Esophagus muscularis mucosa (tissue), 4 donors: ENCODE results near the gene KLF16. TPM values are rescaled to one million over a fixed set of nuclear protein-coding genes. Genes with fewer than 3 reads are reported as not detected.
"Not testable (repeated sequence)": the region's sequence is repeated elsewhere in the genome, so short reads cannot be mapped to it uniquely, and the experiment has no call there.

Experiments used
- DNase-seq: peaks from one replicate; pipeline ENCODE4 v3.0.0-alpha.2; 2017; ENCODE audit errors: extremely low spot score
- H3K27ac ChIP-seq, 4 donors: fragments of 200-600 bp; sonication (generic); replicated peaks in 1 of 4; 1 replicate in 3 of 4; 2 replicates in 1 of 4; pipeline ENCODE4 v1.5.1; 2016 to 2019; ENCODE audit warnings: mild to moderate bottlenecking in 1 of 4
- H3K27me3 ChIP-seq, 4 donors: fragments of 200-600 bp; sonication (generic); one replicate each; pipeline versions ENCODE4 v1.5.1 to v1.6.0; 2016 to 2019
- H3K36me3 ChIP-seq, 4 donors: fragments of 200-600 bp; sonication (generic); one replicate each; pipeline ENCODE4 v1.5.1; 2016 to 2019
- H3K4me1 ChIP-seq, 4 donors: fragments of 200-600 bp; sonication (generic); one replicate each; pipeline ENCODE4 v1.5.1; 2016 to 2019
- H3K4me3 ChIP-seq, 4 donors: fragments of 200-600 bp; sonication (generic); 1 replicate in 2 of 4; 2 replicates in 2 of 4; pipeline ENCODE4 v1.5.1; 2016 to 2019; ENCODE audit warnings: mild to moderate bottlenecking in 4 of 4, moderate library complexity in 1 of 4
- H3K9me3 ChIP-seq, 4 donors: fragments of 200-600 bp; sonication (generic); 1 replicate in 3 of 4; 2 replicates in 1 of 4; pipeline ENCODE4 v1.5.1; 2016 to 2019
- EP300 ChIP-seq: sonication (generic); formaldehyde crosslinking; IDR thresholded peaks from one replicate; pipeline ENCODE4 v1.6.1; 2017; ENCODE audit warnings: antibody characterized with exemption
- POLR2A ChIP-seq: fragments of 450-650 bp; IDR thresholded peaks from one replicate; pipeline ENCODE4 v1.6.1; 2017; ENCODE audit warnings: antibody characterized with exemption, moderate library complexity, mild to moderate bottlenecking, low read depth
- POLR2AphosphoS5 ChIP-seq, 2 donors: sonication (generic); formaldehyde crosslinking; IDR thresholded peaks; one replicate each; pipeline ENCODE4 v1.6.1; 2017; ENCODE audit warnings: antibody characterized with exemption in 2 of 2
- WGBS: methylation state at CpG from one replicate; pipeline ENCODE4 v1.1.5; 2018; 5-methylcytosine and 5-hydroxymethylcytosine counted together
- intact Hi-C: fragments of 100-400 bp; cut with DNase I; formaldehyde crosslinking; loops from one replicate; pipeline ENCODE4 v1.15.1; 2023
- total RNA-seq, 4 donors: library from RNA; depleted of rRNA; stranded (reverse); fragments of >200 nt; gene quantifications; one replicate each; pipeline versions ENCODE4 v1.1.0 to v1.2.1, GENCODE V29; 2016
- TF ChIP-seq, protein P1 (sequence below), 3 experiments: fragments of 200-600 bp in 2 of 3; fragments of 450-650 bp in 1 of 3; sonication (generic) in 2 of 3; IDR thresholded peaks; one replicate each; pipeline ENCODE4 v1.5.1; 2017 to 2019; ENCODE audit warnings: antibody characterized with exemption in 3 of 3, mild to moderate bottlenecking in 2 of 3, moderate library complexity in 1 of 3

KLF16 gene
- total RNA-seq, 4 donors from 2014 or later: 2.5 to 10.8 (median 8.5) TPM

DNA sequence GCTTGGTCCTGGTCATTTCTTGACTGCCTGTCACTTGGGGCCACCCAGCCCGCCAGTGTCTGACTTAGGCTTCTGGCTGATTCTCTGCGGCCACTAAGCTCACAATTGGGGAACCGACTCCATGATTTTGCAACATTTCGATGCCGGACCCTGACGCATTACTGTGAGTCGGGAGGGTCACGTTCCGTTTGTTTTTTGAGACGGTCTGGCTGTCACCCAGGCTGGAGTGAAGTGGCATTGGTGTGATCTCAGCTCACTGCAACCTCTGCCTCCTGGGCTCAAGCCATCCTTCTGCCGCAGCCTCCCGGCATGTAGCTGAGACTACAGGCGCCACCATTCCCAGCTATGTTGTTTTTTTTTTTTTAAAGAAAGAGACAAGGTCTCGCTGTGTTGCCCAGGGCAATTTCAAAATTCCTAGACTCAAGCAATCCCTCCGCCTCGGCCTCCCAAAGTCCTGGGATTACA, 38.6 kb upstream of the KLF16 start:
- no peak for DNase-seq
- TF ChIP-seq, protein P1, sequence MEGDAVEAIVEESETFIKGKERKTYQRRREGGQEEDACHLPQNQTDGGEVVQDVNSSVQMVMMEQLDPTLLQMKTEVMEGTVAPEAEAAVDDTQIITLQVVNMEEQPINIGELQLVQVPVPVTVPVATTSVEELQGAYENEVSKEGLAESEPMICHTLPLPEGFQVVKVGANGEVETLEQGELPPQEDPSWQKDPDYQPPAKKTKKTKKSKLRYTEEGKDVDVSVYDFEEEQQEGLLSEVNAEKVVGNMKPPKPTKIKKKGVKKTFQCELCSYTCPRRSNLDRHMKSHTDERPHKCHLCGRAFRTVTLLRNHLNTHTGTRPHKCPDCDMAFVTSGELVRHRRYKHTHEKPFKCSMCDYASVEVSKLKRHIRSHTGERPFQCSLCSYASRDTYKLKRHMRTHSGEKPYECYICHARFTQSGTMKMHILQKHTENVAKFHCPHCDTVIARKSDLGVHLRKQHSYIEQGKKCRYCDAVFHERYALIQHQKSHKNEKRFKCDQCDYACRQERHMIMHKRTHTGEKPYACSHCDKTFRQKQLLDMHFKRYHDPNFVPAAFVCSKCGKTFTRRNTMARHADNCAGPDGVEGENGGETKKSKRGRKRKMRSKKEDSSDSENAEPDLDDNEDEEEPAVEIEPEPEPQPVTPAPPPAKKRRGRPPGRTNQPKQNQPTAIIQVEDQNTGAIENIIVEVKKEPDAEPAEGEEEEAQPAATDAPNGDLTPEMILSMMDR (IDR thresholded peaks at IDR 0.05): no peak
- peak in 1 of 2 donors; percentile 12 for TF ChIP-seq POLR2AphosphoS5 (IDR thresholded peaks at IDR 0.05)
- no peaks in the 10 kb centered on the region for H3K27me3 ChIP-seq
- intact Hi-C loops: no loop called here
- H3K4me3 ChIP-seq: no peak overlapping the region
- no peaks in the 10 kb centered on the region for H3K36me3 ChIP-seq
- H3K4me1 ChIP-seq: peaks cover 13 to 43% (median 29%) of the 10 kb centered on the region in 4 donors
- no peaks in the 10 kb centered on the region for H3K9me3 ChIP-seq
- 69% methylated on average over 16 of the region's 16 CpGs for WGBS
- peak overlapping the region in 3 of 4 donors; percentile 31 to 48 (median 47) for H3K27ac ChIP-seq

DNA sequence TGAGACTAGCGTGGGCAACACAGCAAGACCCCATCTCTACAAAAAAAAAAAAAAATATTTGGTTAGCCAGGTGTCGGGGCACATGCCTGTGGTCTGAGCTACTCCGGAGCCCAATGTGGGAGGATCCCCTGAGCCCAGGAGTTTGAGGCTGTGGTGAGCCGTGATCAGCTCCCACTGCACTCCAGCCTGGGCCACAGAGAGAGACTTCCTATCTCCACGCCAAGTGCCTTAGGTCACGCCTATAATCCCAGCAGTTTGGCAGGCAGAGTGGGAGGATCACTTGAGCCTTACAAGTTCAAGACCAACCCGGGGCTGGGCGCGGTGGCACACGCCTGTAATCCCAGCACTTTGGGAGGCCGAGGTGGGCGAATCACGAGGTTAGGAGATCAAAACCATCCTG, 33.1 kb upstream of the KLF16 start:
- TF ChIP-seq POLR2A (no peak), EP300 (no peak), POLR2AphosphoS5 (IDR thresholded peaks at IDR 0.05) (no peak)
- TF ChIP-seq, protein P1 (IDR thresholded peaks at IDR 0.05): no peak
- intact Hi-C loops: no loop called here
- WGBS: 90% methylated on average over 13 of the region's 13 CpGs
- Histone ChIP-seq H3K4me1 (peaks cover 9 to 31% (median 14%) of the 10 kb centered on the region in 4 donors), H3K9me3 (no peaks in the 10 kb centered on the region), H3K27ac (no peak overlapping the region), H3K36me3 (no peaks in the 10 kb centered on the region), H3K4me3 (no peak overlapping the region), H3K27me3 (no peaks in the 10 kb centered on the region)
- DNase-seq: no peak

DNA sequence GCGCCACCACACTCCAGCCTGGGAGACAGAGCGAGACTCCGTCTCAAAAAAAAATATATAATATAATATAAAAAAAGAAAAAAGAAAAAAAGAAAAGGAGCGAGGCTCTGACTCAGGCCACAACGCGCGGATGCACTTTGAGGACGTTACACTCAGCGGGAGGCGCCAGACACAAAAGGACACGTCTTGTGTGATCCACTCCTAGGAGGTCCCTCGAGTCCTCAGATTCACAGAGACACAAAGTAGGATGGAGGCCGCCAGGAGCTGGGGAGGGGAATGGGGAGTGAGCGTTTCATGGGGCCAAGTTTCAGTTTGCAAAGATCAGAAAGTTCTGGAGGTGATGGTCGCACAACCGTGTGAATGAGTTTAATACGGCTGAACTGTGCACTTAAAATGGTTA, 30.4 kb upstream of the KLF16 start:
- DNase-seq: no peak
- 84% methylated on average over 17 of the region's 17 CpGs for WGBS
- Histone ChIP-seq H3K27ac (no peak overlapping the region), H3K9me3 (no peaks in the 10 kb centered on the region), H3K27me3 (no peaks in the 10 kb centered on the region), H3K4me1 (peaks cover 9 to 31% (median 14%) of the 10 kb centered on the region in 4 donors), H3K4me3 (no peak overlapping the region), H3K36me3 (no peaks in the 10 kb centered on the region)
- TF ChIP-seq POLR2A (no peak), EP300 (no peak), POLR2AphosphoS5 (IDR thresholded peaks at IDR 0.05) (no peak)
- TF ChIP-seq, protein P1 (IDR thresholded peaks at IDR 0.05): no peak
- intact Hi-C loops: no loop called here

DNA sequence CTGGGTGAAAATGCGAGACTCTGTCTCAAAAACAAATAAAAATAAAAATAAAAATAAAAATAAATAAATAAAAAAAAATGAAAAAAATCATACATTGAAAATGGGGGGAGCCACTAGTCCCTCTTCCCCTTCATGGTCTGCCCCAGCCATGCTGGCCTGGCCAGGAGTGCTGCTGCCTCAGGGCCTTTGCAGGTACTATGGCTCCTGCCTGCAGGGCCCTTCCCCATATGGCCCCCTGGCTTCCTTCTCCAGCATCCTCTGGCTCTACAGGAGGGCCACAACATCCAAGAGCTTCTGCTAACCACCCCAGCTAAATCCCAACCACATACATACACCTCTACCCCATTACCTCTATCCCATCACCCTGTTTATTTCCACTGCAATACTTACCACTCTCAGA, 26.5 kb upstream of the KLF16 start:
- H3K27ac ChIP-seq: no peak overlapping the region
- H3K4me3 ChIP-seq: no peak overlapping the region
- WGBS: 96% methylated on average over 1 of the region's 1 CpG
- intact Hi-C loops: no loop called here
- H3K9me3 ChIP-seq: no peaks in the 10 kb centered on the region
- no peak for DNase-seq
- H3K4me1 ChIP-seq: peaks cover 0 to 6% (median 3%) of the 10 kb centered on the region in 4 donors
- H3K27me3 ChIP-seq: no peaks in the 10 kb centered on the region
- H3K36me3 ChIP-seq: no peaks in the 10 kb centered on the region
- TF ChIP-seq EP300 (no peak), POLR2AphosphoS5 (IDR thresholded peaks at IDR 0.05) (no peak), POLR2A (no peak)
- TF ChIP-seq, protein P1 (IDR thresholded peaks at IDR 0.05): no peak

DNA sequence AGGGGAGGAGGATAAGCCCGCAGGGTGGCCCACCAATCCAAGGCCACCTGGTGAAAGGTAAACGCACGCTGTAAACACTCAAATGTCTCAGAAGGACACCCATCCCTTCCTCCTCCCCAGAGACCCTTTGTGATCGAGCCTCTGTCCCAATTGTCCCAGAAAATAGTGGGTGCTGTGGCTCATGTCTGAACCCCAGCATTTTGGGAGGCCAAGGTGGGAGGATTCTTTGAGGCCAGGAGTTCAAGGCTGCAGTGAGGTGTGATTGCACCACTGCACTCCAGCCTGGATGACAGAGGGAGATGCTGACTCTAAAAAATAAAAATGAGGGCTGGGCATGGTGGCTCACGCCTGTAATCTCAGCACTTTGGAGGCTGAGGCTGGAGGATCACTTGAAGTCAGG, 25.0 kb upstream of the KLF16 start:
- H3K36me3 ChIP-seq: no peaks in the 10 kb centered on the region
- H3K9me3 ChIP-seq: no peaks in the 10 kb centered on the region
- no peaks in the 10 kb centered on the region for H3K27me3 ChIP-seq
- 83% methylated on average over 5 of the region's 5 CpGs for WGBS
- peaks cover 13 to 21% (median 16%) of the 10 kb centered on the region in 4 donors for H3K4me1 ChIP-seq
- H3K27ac ChIP-seq: no peak overlapping the region
- no peak overlapping the region for H3K4me3 ChIP-seq
- TF ChIP-seq, protein P1 (IDR thresholded peaks at IDR 0.05): no peak
- TF ChIP-seq EP300 (no peak), POLR2A (no peak), POLR2AphosphoS5 (IDR thresholded peaks at IDR 0.05) (no peak)
- DNase-seq: no peak
- intact Hi-C loops: no loop called here

DNA sequence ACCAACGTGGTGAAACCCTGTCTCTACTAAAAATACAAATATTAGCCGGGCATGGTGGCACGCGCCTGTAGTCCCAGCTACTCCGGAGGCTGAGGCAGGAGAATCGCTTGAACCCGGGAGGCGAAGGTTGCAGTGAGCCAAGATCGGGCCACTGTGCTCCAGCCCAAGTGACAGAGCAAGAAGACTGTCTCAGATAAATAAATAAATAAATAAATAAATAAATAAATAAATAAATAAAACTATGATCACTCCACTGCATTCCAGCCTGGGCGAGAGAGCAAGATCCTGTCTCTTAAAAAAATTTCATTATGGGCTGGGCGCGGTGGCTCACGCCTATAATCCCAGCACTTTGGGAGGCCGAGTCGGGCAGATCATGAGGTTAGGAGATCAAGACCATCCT, 23.0 kb upstream of the KLF16 start:
- H3K27ac ChIP-seq, intact Hi-C loops, H3K9me3 ChIP-seq, H3K4me3 ChIP-seq, DNase-seq, H3K27me3 ChIP-seq, H3K36me3 ChIP-seq: not testable (repeated sequence)
- 95% methylated on average over 15 of the region's 15 CpGs for WGBS
- peaks cover 30 to 42% (median 36%) of the 10 kb centered on the region in 4 donors for H3K4me1 ChIP-seq
